Tibial nerve (tissue), 4 donors: ENCODE measurements around the gene NBAS. TPM values are rescaled to one million over a fixed set of nuclear protein-coding genes. Genes with fewer than 3 reads are reported as not detected.

ENCODE experiments used
- DNase-seq, 2 donors: peaks; one replicate each; pipeline ENCODE4 v3.0.0-alpha.2; 2019; ENCODE audit warnings: low spot score in 2 of 2
- H3K27ac ChIP-seq, 4 donors: fragments of 200-600 bp; sonication (generic) in 3 of 4; one replicate each; pipeline ENCODE4 v1.5.1; 2017 to 2019; ENCODE audit warnings: mild to moderate bottlenecking in 1 of 4
- H3K27me3 ChIP-seq, 2 donors: fragments of 200-600 bp; sonication (generic) in 1 of 2; one replicate each; pipeline versions ENCODE4 v1.5.1 to v1.6.0; 2017 to 2019
- H3K36me3 ChIP-seq, 3 donors: fragments of 200-600 bp; sonication (generic); one replicate each; pipeline ENCODE4 v1.5.1; 2018 to 2019
- H3K4me1 ChIP-seq, 4 donors: fragments of 200-600 bp; sonication (generic) in 3 of 4; one replicate each; pipeline ENCODE4 v1.5.1; 2017 to 2019
- H3K4me3 ChIP-seq, 4 donors: fragments of 200-600 bp; sonication (generic) in 3 of 4; one replicate each; pipeline ENCODE4 v1.5.1; 2017 to 2019; ENCODE audit warnings: mild to moderate bottlenecking in 1 of 4, moderate library complexity in 1 of 4
- H3K9me3 ChIP-seq, 4 donors: fragments of 200-600 bp; sonication (generic) in 3 of 4; one replicate each; pipeline ENCODE4 v1.5.1; 2017 to 2019
- CTCF ChIP-seq, 5 experiments: fragments of 200-600 bp in 3 of 5; fragments of 450-650 bp in 2 of 5; sonication (generic) in 3 of 5; IDR thresholded peaks; one replicate each; pipeline ENCODE4 v1.5.1; 2016 to 2019; ENCODE audit warnings: antibody characterized with exemption in 5 of 5, mild to moderate bottlenecking in 3 of 5, moderate library complexity in 2 of 5
- EP300 ChIP-seq, 2 donors: sonication (generic); formaldehyde crosslinking; IDR thresholded peaks; one replicate each; pipeline ENCODE4 v1.6.1; 2017; ENCODE audit warnings: antibody characterized with exemption in 2 of 2, mild to moderate bottlenecking in 1 of 2
- POLR2A ChIP-seq, 2 donors: fragments of 450-650 bp; IDR thresholded peaks; one replicate each; pipeline ENCODE4 v1.6.1; 2017; ENCODE audit warnings: antibody characterized with exemption in 2 of 2, mild to moderate bottlenecking in 2 of 2, moderate library complexity in 2 of 2
- WGBS, 2 donors: methylation state at CpG; one replicate each; pipeline ENCODE4 v1.1.5; 2018; 5-methylcytosine and 5-hydroxymethylcytosine counted together
- total RNA-seq, 4 donors: library from RNA; depleted of rRNA; stranded (reverse); fragments of >200 nt; gene quantifications; one replicate each; pipeline ENCODE4 v1.1.0, GENCODE V29; 2016

The NBAS gene
- total RNA-seq, 4 donors from 2014 or later, result 49.0 to 59.1 (median 55.1) TPM

GRCh38 chr2:15168116-15168515, 393.0 kb downstream of the NBAS start:
- Histone ChIP-seq H3K27ac (no peak overlapping the region), H3K36me3 (peaks cover 0 to 28% (median 0%) of the 10 kb centered on the region in 3 donors), H3K4me1 (peaks cover 0 to 8% (median 0%) of the 10 kb centered on the region in 4 donors), H3K9me3 (no peaks in the 10 kb centered on the region), H3K27me3 (no peaks in the 10 kb centered on the region), H3K4me3 (no peak overlapping the region)
- WGBS, 2 donors, result 86 to 94% methylated on average over 6 of the region's 6 CpGs
- no peak for DNase-seq
- TF ChIP-seq CTCF (IDR thresholded peaks at IDR 0.05) (no peak), EP300 (IDR thresholded peaks at IDR 0.05) (no peak), POLR2A (IDR thresholded peaks at IDR 0.05) (no peak)

- no peak for TF ChIP-seq POLR2A (IDR thresholded peaks at IDR 0.05)
- TF ChIP-seq EP300 (IDR thresholded peaks at IDR 0.05), result no peak
- TF ChIP-seq CTCF (IDR thresholded peaks at IDR 0.05), result no peak
- H3K27ac ChIP-seq, result no peak overlapping the region
- peaks cover 0 to 28% (median 0%) of the 10 kb centered on the region in 3 donors for H3K36me3 ChIP-seq
- no peaks in the 10 kb centered on the region for H3K9me3 ChIP-seq
- no peaks in the 10 kb centered on the region for H3K27me3 ChIP-seq
- peaks cover 0 to 8% (median 0%) of the 10 kb centered on the region in 4 donors for H3K4me1 ChIP-seq
- no peak overlapping the region for H3K4me3 ChIP-seq
- WGBS, 2 donors, result 92 to 95% methylated on average over 10 to 12 of the region's 12 CpGs
- DNase-seq, result no peak
These were observed 394.3 kb downstream of the NBAS start for GRCh38 chr2:15166878-15167277.

- Histone ChIP-seq H3K27ac (no peak overlapping the region), H3K4me1 (no peaks in the 10 kb centered on the region), H3K27me3 (no peaks in the 10 kb centered on the region), H3K4me3 (no peak overlapping the region), H3K36me3 (peaks cover 0 to 21% (median 0%) of the 10 kb centered on the region in 3 donors), H3K9me3 (no peaks in the 10 kb centered on the region)
- no peak for DNase-seq
- 59 to 98% methylated on average over 2 of the region's 2 CpGs for WGBS, 2 donors
- TF ChIP-seq CTCF (IDR thresholded peaks at IDR 0.05), result no peak
- TF ChIP-seq POLR2A (IDR thresholded peaks at IDR 0.05), result no peak
- no peak for TF ChIP-seq EP300 (IDR thresholded peaks at IDR 0.05)
These were observed 397.8 kb downstream of the NBAS start for GRCh38 chr2:15163326-15163725.

GRCh38 chr2:15162620-15163019, 398.5 kb downstream of the NBAS start:
- Histone ChIP-seq H3K27me3 (no peaks in the 10 kb centered on the region), H3K36me3 (peaks cover 0 to 18% (median 0%) of the 10 kb centered on the region in 3 donors), H3K27ac (no peak overlapping the region), H3K9me3 (no peaks in the 10 kb centered on the region), H3K4me3 (no peak overlapping the region), H3K4me1 (no peaks in the 10 kb centered on the region)
- TF ChIP-seq EP300 (IDR thresholded peaks at IDR 0.05) (no peak), POLR2A (IDR thresholded peaks at IDR 0.05) (no peak), CTCF (IDR thresholded peaks at IDR 0.05) (no peak)
- 93 to 94% methylated on average over 3 of the region's 3 CpGs for WGBS, 2 donors
- DNase-seq, result no peak

- H3K27ac ChIP-seq, result no peak overlapping the region
- no peak for DNase-seq
- no peaks in the 10 kb centered on the region for H3K4me1 ChIP-seq
- TF ChIP-seq CTCF (IDR thresholded peaks at IDR 0.05) (no peak), POLR2A (IDR thresholded peaks at IDR 0.05) (no peak), EP300 (IDR thresholded peaks at IDR 0.05) (no peak)
- no peaks in the 10 kb centered on the region for H3K9me3 ChIP-seq
- 83 to 86% methylated on average over 9 of the region's 9 CpGs for WGBS, 2 donors
- no peak overlapping the region for H3K4me3 ChIP-seq
- no peaks in the 10 kb centered on the region for H3K27me3 ChIP-seq
- no peaks in the 10 kb centered on the region for H3K36me3 ChIP-seq
These were observed 400.7 kb downstream of the NBAS start for GRCh38 chr2:15160201-15160991.
